GM19025 (cell line): Measurements from ENCODE around the gene PCBP4.

ENCODE experiments used
- ATAC-seq: cut with Tn5 transposase; IDR thresholded peaks from one replicate; pipeline ENCODE4 v1.9.1; 2021; ENCODE audit warnings: mild to moderate bottlenecking, low read depth, moderate library complexity; ENCODE audit not compliant: unreplicated experiment

The PCBP4 gene

GRCh38 chr3:51958603-51959521 is 8.4 kb downstream of the PCBP4 start:
- no peak for ATAC-seq

DNA sequence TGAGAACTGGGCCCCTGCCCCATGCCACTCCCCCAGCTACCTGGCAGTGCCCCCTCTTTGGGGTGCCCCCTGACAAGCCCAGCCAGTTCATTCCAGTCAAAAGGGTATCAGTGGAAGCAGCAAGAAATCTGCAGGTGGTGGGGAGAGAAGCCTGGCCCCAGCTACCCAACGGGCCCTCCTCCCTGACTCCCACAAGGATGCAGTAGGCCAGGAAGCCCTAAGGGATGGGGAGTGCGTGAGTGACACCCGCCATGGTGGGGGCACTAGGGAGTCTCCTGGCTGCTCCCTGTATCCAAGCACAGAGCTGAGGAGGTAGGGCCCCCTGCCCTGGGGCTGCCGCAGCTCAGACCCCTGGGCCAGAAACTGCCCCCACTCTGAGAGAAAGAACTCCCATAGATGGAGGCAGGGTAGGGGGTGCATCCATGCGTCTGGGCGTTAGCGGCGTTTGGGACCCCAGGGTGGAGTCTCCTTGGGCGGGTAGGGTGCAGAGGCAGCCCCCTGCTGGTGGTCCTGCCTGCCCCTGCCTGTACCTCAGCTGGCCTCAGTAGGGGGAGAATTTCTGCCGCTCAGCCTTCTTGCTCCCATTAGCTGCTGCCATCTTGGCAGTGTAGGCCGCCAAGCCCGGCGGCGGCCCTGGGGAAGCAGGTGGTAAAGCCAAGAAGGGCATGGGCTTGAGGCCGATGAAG is 9.6 kb downstream of the PCBP4 start:
- no peak for ATAC-seq

DNA sequence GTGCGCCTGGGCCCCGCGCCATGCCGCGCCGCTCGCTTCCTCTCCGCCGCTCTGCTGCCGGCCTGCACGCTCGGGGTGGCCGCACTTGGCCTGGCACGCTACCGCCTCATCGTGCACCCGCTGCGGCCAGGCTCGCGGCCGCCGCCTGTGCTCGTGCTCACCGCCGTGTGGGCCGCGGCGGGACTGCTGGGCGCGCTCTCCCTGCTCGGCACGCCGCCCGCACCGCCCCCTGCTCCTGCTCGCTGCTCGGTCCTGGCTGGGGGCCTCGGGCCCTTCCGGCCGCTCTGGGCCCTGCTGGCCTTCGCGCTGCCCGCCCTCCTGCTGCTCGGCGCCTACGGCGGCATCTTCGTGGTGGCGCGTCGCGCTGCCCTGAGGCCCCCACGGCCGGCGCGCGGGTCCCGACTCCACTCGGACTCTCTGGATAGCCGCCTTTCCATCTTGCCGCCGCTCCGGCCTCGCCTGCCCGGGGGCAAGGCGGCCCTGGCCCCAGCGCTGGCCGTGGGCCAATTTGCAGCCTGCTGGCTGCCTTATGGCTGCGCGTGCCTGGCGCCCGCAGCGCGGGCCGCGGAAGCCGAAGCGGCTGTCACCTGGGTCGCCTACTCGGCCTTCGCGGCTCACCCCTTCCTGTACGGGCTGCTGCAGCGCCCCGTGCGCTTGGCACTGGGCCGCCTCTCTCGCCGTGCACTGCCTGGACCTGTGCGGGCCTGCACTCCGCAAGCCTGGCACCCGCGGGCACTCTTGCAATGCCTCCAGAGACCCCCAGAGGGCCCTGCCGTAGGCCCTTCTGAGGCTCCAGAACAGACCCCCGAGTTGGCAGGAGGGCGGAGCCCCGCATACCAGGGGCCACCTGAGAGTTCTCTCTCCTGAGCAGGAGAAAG is 11.1 kb downstream of the PCBP4 start:
- no peak for ATAC-seq

DNA sequence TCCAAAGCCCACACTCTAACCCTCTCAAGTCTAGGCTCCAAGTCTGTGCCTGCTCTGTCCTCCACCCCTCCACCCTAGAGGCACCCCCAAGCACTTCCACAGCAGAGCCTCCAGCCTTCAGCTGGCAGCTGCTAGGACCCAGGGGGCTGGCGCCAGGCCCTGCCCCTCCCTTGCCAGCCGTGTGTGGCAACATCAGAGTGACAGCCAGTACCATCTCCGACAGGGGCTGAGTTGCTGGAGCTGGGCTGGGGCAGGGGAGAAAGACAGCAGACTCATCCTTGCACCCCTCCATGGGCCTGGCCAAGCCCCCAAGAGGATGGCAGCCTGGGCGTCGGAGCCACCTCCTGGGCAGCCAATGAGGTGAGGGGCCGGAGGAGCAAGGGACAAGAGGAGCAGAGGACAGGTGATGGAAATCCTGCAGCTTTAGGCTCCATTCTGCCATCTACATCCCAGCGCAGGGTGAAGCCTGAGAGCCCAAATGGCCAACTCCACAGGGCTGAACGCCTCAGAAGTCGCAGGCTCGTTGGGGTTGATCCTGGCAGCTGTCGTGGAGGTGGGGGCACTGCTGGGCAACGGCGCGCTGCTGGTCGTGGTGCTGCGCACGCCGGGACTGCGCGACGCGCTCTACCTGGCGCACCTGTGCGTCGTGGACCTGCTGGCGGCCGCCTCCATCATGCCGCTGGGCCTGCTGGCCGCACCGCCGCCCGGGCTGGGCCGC is 11.9 kb downstream of the PCBP4 start, which contains the start of gene GPR62:
TSS of gene GPR62 (plus strand) at position 207 of the 718 bp plus-strand sequence. CDS start at position 479, 272 bp downstream.
- no peak for ATAC-seq

DNA sequence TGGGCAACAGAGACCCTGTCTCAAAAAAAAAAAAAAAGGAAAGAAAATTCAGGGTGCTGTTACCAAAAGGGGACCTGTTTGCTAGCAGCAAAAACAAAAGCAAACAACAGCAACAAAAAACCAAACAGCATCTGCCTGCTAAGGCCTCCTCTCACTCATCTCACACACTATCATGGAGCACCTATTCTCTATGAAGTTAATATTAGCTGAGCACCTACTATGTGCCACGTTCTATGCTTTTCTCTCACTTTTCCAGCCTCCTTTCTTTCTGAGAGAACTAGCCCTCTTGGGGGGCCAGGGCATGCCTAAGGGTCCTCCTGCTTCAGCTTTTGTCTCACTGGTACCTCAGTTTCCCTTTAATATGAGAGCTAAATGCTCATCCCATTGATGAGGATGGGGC is 12.5 kb downstream of the PCBP4 start:
- no peak for ATAC-seq

- ATAC-seq: no peak
Measured at GRCh38 chr3:51954105-51954504, 13.1 kb downstream of the PCBP4 start.

GRCh38 chr3:51953445-51953844 is 13.8 kb downstream of the PCBP4 start:
- ATAC-seq: no peak

GRCh38 chr3:51950899-51951298 is 16.4 kb downstream of the PCBP4 start:
- no peak for ATAC-seq

DNA sequence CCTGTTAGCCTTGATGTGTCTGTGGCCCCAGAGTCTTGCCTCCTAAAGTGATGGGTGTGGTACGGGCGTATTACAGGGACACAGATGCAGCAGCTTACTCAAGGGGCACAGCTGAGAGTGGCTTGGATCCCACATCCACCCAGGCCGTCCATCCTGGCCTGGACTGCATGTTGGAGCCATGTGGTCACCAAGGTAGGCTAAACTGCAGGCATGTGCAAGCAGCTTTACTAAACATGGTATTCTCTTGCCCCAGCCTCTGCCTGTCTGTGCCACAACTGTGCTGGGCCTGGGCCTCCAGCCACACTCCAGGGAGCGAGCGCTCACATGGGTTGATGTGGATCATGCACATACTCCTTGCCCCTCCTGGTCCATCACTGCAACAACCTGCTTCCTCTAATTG is 18.1 kb downstream of the PCBP4 start:
- ATAC-seq: no peak

GRCh38 chr3:51948016-51948580 is 19.2 kb downstream of the PCBP4 start:
- ATAC-seq: no peak

- ATAC-seq: no peak
Measured at GRCh38 chr3:51947215-51947900, 19.9 kb downstream of the PCBP4 start.

- ATAC-seq: no peak
Measured at GRCh38 chr3:51946796-51947195, 20.5 kb downstream of the PCBP4 start.

DNA sequence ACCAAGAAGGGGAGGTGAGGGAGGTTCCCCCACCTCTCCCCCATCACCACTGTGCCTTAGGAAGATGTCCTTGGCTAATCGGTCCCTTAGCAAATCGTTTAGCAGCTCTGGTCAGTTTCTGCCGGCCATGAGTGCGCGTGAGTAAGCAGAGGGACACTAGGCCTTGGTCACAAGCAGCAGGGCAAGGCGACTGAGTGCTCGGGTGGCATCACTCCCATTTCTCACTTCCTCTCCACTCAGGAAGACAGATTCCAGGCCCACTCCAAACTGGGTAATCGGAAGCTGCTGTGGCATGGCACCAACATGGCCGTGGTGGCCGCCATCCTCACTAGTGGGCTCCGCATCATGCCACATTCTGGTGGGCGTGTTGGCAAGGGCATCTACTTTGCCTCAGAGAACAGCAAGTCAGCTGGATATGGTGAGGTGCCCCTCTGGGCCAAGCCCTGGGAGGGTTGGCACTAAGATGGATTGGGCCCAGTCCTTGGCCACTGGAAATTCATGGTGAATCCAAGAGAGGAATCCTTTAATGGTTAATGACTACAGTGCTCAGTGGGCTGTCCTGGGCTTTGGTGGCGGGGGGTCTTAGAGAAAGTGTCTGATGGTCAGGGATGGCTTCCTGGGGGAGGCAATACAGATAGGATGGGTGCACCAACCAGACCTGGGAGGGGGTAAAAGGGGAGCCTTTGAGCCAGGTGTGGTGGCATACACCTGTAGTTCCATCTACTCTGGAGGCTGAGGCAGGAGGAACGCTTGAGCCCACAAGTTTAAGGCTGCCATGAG is 21.1 kb downstream of the PCBP4 start:
- ATAC-seq: no peak

DNA sequence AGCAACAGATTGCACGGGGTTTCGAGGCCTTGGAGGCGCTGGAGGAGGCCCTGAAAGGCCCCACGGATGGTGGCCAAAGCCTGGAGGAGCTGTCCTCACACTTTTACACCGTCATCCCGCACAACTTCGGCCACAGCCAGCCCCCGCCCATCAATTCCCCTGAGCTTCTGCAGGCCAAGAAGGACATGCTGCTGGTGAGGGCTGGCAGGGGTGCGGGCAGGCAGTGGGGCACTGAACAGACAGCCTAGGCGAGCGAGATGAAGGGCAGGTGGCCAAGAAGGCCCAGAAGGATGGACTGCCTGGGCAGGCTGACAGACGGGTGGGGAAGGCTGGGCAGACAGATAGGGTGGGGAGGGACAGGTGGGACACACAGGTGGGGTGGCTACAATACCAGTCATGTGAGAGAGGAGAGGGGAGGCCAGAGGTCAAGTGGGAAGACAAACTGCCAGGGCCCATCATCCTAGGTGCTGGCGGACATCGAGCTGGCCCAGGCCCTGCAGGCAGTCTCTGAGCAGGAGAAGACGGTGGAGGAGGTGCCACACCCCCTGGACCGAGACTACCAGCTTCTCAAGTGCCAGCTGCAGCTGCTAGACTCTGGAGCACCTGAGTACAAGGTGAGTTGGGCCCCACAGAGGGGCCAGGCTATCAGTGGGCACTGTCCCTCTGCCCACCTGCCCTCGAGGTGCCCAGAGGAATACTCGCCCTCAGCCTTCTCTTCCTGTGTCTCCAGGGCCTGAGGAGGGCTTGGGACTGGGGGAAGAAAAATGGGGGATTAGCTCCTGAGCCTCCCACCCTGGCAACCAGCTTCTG is 22.0 kb downstream of the PCBP4 start:
- ATAC-seq: no peak

- no peak for ATAC-seq
Measured at GRCh38 chr3:51944451-51945021, 22.7 kb downstream of the PCBP4 start.

GRCh38 chr3:51943451-51944391 is 23.5 kb downstream of the PCBP4 start:
- no peak for ATAC-seq
